GM04503 (cell line): ENCODE data around the gene LRRC14B.
"Not testable (repeated sequence)": the region's sequence is repeated elsewhere in the genome, so short reads cannot be mapped to it uniquely, and the experiment has no call there.

Experiments used
- DNase-seq: peaks from one replicate; pipeline ENCODE4 v3.0.0-alpha.2; 2012; ENCODE audit warnings: low read depth

Gene LRRC14B

GRCh38 chr5:160173-160510 is 31.2 kb upstream of the LRRC14B start:
- DNase-seq = no peak

GRCh38 chr5:160921-161802 is 30.1 kb upstream of the LRRC14B start:
- DNase-seq = no peak

- no peak for DNase-seq
Measured at GRCh38 chr5:161803-162110, 29.5 kb upstream of the LRRC14B start.

GRCh38 chr5:162190-162564 is 29.1 kb upstream of the LRRC14B start:
- DNase-seq = no peak

- no peak for DNase-seq
Measured at GRCh38 chr5:162565-163337, 28.5 kb upstream of the LRRC14B start.

GRCh38 chr5:163338-163620 is 28.0 kb upstream of the LRRC14B start:
- DNase-seq = no peak

- DNase-seq = no peak
Measured at GRCh38 chr5:163841-164240, 27.5 kb upstream of the LRRC14B start.

GRCh38 chr5:164244-164643 is 27.1 kb upstream of the LRRC14B start:
- DNase-seq = no peak

GRCh38 chr5:164783-165182 is 26.5 kb upstream of the LRRC14B start:
- DNase-seq = not testable (repeated sequence)

GRCh38 chr5:166441-167372 is 24.6 kb upstream of the LRRC14B start:
- no peak for DNase-seq

- no peak for DNase-seq
Measured at GRCh38 chr5:167511-167910, 23.8 kb upstream of the LRRC14B start.

GRCh38 chr5:167982-168660 is 23.2 kb upstream of the LRRC14B start:
- DNase-seq = peak; percentile 95

GRCh38 chr5:169071-169727 is 22.1 kb upstream of the LRRC14B start:
- peak; percentile 80 for DNase-seq

- no peak for DNase-seq
Measured at GRCh38 chr5:169728-170094, 21.6 kb upstream of the LRRC14B start.

GRCh38 chr5:170971-171800 is 20.1 kb upstream of the LRRC14B start:
- no peak for DNase-seq

GRCh38 chr5:171801-172331 is 19.4 kb upstream of the LRRC14B start:
- DNase-seq = no peak

GRCh38 chr5:172421-172820 is 18.9 kb upstream of the LRRC14B start:
- DNase-seq = no peak

- DNase-seq = no peak
Measured at GRCh38 chr5:172841-173251, 18.4 kb upstream of the LRRC14B start.

- no peak for DNase-seq
Measured at GRCh38 chr5:173392-174290, 17.7 kb upstream of the LRRC14B start.

- DNase-seq = no peak
Measured at GRCh38 chr5:174291-174600, 17.0 kb upstream of the LRRC14B start.
